Muscle of back (tissue), 11 donors: ENCODE measurements around the gene KCNIP3. TPM values are rescaled to one million over a fixed set of nuclear protein-coding genes. Genes with fewer than 3 reads are reported as not detected.

Source experiments
- DNase-seq, 3 donors: peaks; one replicate each; pipeline versions ENCODE4 v3.0.0 to v3.0.0-alpha.2; 2013
- polyA plus RNA-seq, 10 donors: library from polyadenylated mRNA; unstranded; fragments of 120-200 nt; gene quantifications; one replicate each; pipeline ENCODE4 v1.2.1, GENCODE V29; 2013; ENCODE audit not compliant: insufficient read length in 10 of 10

Gene KCNIP3
- polyA plus RNA-seq, 10 donors: 4.9 to 10.5 (median 6.3) TPM

GRCh38 chr2:95274291-95275150 lies 22.6 kb upstream of the KCNIP3 start, which contains the start of gene PROM2:
TSS of gene PROM2 (plus strand) at chr2:95274449. CDS start at chr2:95274586, 137 bp downstream.
- no peak for DNase-seq

- no peak for DNase-seq
Measured at GRCh38 chr2:95275151-95275515, 22.0 kb upstream of the KCNIP3 start.

GRCh38 chr2:95275601-95276243 lies 21.4 kb upstream of the KCNIP3 start:
- DNase-seq: no peak

- no peak for DNase-seq
Measured at GRCh38 chr2:95276244-95276887, 20.8 kb upstream of the KCNIP3 start.

- no peak for DNase-seq
Measured at GRCh38 chr2:95276888-95277245, 20.3 kb upstream of the KCNIP3 start.

- no peak for DNase-seq
Measured at GRCh38 chr2:95277246-95277906, 19.8 kb upstream of the KCNIP3 start.

- DNase-seq: no peak
Measured at GRCh38 chr2:95278051-95278471, 19.1 kb upstream of the KCNIP3 start.

GRCh38 chr2:95278637-95279225 lies 18.4 kb upstream of the KCNIP3 start:
- DNase-seq: no peak

- DNase-seq: no peak
Measured at GRCh38 chr2:95279435-95280035, 17.6 kb upstream of the KCNIP3 start.

GRCh38 chr2:95281071-95281470 lies 16.1 kb upstream of the KCNIP3 start:
- DNase-seq: no peak

GRCh38 chr2:95281786-95282185 lies 15.4 kb upstream of the KCNIP3 start:
- DNase-seq: no peak

GRCh38 chr2:95282458-95282857 lies 14.7 kb upstream of the KCNIP3 start:
- no peak for DNase-seq

- DNase-seq: no peak
Measured at GRCh38 chr2:95283562-95283961, 13.6 kb upstream of the KCNIP3 start.

GRCh38 chr2:95284886-95285541 lies 12.1 kb upstream of the KCNIP3 start:
- DNase-seq: no peak

GRCh38 chr2:95285542-95285932 lies 11.6 kb upstream of the KCNIP3 start:
- no peak for DNase-seq

GRCh38 chr2:95287336-95287735 lies 9.8 kb upstream of the KCNIP3 start:
- DNase-seq: no peak

- DNase-seq: no peak
Measured at GRCh38 chr2:95287806-95288205, 9.3 kb upstream of the KCNIP3 start.

GRCh38 chr2:95289253-95289652 lies 7.9 kb upstream of the KCNIP3 start:
- no peak for DNase-seq

GRCh38 chr2:95291222-95291621 lies 5.9 kb upstream of the KCNIP3 start:
- DNase-seq: no peak

- DNase-seq: no peak
Measured at GRCh38 chr2:95292623-95293260, 4.4 kb upstream of the KCNIP3 start.
